Right lobe of liver (tissue), 6 donors: Measurements from ENCODE around the gene SRD5A1. TPM values are rescaled to one million over a fixed set of nuclear protein-coding genes. Genes with fewer than 3 reads are reported as not detected.

Experiments
- ATAC-seq, 4 donors: fragments of 200-7000 bp; cut with Tn5 transposase; one replicate each; pipeline ENCODE4 v1.9.1; 2020; ENCODE audit warnings: mild to moderate bottlenecking in 4 of 4, moderate library complexity in 4 of 4
- DNase-seq, 3 donors: peaks; one replicate each; pipeline ENCODE4 v3.0.0-alpha.2; 2020
- H3K27ac ChIP-seq, 3 donors: fragments of 200-600 bp; one replicate each; pipeline ENCODE4 v1.8.0; 2022
- H3K27me3 ChIP-seq, 2 donors: fragments of 200-600 bp; one replicate each; pipeline ENCODE4 v1.8.0; 2022
- H3K36me3 ChIP-seq, 4 donors: fragments of 200-600 bp; sonication (generic) in 1 of 4; one replicate each; pipeline versions ENCODE4 v1.5.1 to v1.8.0; 2017 to 2022; ENCODE audit warnings: control low read depth in 1 of 4
- H3K4me1 ChIP-seq, 4 donors: fragments of 200-600 bp; sonication (generic) in 1 of 4; one replicate each; pipeline versions ENCODE4 v1.5.1 to v1.8.0; 2017 to 2022; ENCODE audit warnings: control low read depth in 1 of 4
- H3K4me3 ChIP-seq, 3 donors: fragments of 200-600 bp; one replicate each; pipeline ENCODE4 v1.8.0; 2022
- H3K9me3 ChIP-seq, 4 donors: fragments of 200-600 bp; sonication (generic) in 1 of 4; one replicate each; pipeline versions ENCODE4 v1.5.1 to v1.8.0; 2017 to 2022; ENCODE audit warnings: control low read depth in 1 of 4
- CTCF ChIP-seq, 4 donors: fragments of 200-600 bp in 3 of 4; fragments of 450-650 bp in 1 of 4; IDR thresholded peaks; one replicate each; pipeline versions ENCODE4 v1.5.1 to v1.8.0; 2016 to 2022; ENCODE audit warnings: antibody characterized with exemption in 4 of 4, mild to moderate bottlenecking in 2 of 4
- POLR2A ChIP-seq: fragments of 450-650 bp; IDR thresholded peaks from one replicate; pipeline ENCODE4 v1.6.1; 2017; ENCODE audit warnings: antibody characterized with exemption, mild to moderate bottlenecking
- WGBS: methylation state at CpG from one replicate; pipeline ENCODE4 v1.1.6; 2018; ENCODE audit warnings: low coverage, low lambda C conversion rate; ENCODE audit not compliant: insufficient coverage; ENCODE audit errors: missing lambda C conversion rate; 5-methylcytosine and 5-hydroxymethylcytosine counted together
- intact Hi-C, 2 donors: fragments of 100-400 bp; cut with DNase I; formaldehyde crosslinking; loops; one replicate each; pipeline versions ENCODE4 v1.11.2 to v1.14.1; 2022
- total RNA-seq, 6 experiments: library from RNA; depleted of rRNA in 2 of 6; stranded (reverse); fragments of >200 nt in 2 of 6; fragmentation: NEBNext Ultra II Directional in 3 of 6; extraction: Animal tissue kit (Norgen Biotek cat#: 25700) in 3 of 6; gene quantifications; one replicate each; pipeline versions ENCODE4 v1.1.0 to v1.2.4, GENCODE V29; 2016 to 2023
- donor health status: DM: no; HTN: yes; CAD: no.
- donor health status: DM: no; HTN: no; CAD: no.
- donor health status: DM: no; HTN: no; CAD: no.
- donor health status: DM: no; HTN: yes; CAD: no.
- donor health status: DM: no; HTN: yes; CAD: no.

Gene SRD5A1
- total RNA-seq, 6 experiments from 2014 or later: 13.5 to 87.6 (median 52.2) TPM

GRCh38 chr5:6607559-6607936 lies 25.7 kb upstream of the SRD5A1 start:
- intact Hi-C loops: no loop called here
- ATAC-seq: no peak

GRCh38 chr5:6608016-6608415 lies 25.2 kb upstream of the SRD5A1 start:
- no peak for TF ChIP-seq POLR2A
- no peak for TF ChIP-seq CTCF (IDR thresholded peaks at IDR 0.05)
- Histone ChIP-seq H3K27ac (peak overlapping the region in 2 of 3 donors; percentile 1 to 54), H3K4me1 (peaks cover 0 to 23% (median 6%) of the 10 kb centered on the region in 4 donors), H3K9me3 (no peaks in the 10 kb centered on the region), H3K4me3 (no peak overlapping the region), H3K36me3 (peaks cover 5 to 76% (median 22%) of the 10 kb centered on the region in 4 donors), H3K27me3 (no peaks in the 10 kb centered on the region)
- intact Hi-C loops: no loop called here
- ATAC-seq (no peak), DNase-seq (no peak)
- 93% methylated on average over 3 of the region's 3 CpGs for WGBS

More at GRCh38 chr5:6607559-6607936, 25.7 kb upstream of the SRD5A1 start:
- Histone ChIP-seq H3K4me1 (peaks cover 0 to 25% (median 6%) of the 10 kb centered on the region in 4 donors), H3K36me3 (peaks cover 5 to 80% (median 23%) of the 10 kb centered on the region in 4 donors), H3K9me3 (no peaks in the 10 kb centered on the region), H3K27ac (peak overlapping the region in 2 of 3 donors; percentile 1 to 54), H3K4me3 (no peak overlapping the region), H3K27me3 (no peaks in the 10 kb centered on the region)
- no peak for DNase-seq
- 76% methylated on average over 5 of the region's 5 CpGs for WGBS
- TF ChIP-seq POLR2A: no peak

- H3K4me3 ChIP-seq: no peak overlapping the region
- ATAC-seq (peak in 3 of 4 donors; percentile 53 to 82 (median 65)), DNase-seq (no peak)
- peaks cover 12 to 89% (median 31%) of the 10 kb centered on the region in 4 donors for H3K36me3 ChIP-seq
- H3K27me3 ChIP-seq: no peaks in the 10 kb centered on the region
- intact Hi-C loops: no loop called here
- TF ChIP-seq CTCF (IDR thresholded peaks at IDR 0.05) (no peak), POLR2A (no peak)
- H3K9me3 ChIP-seq: no peaks in the 10 kb centered on the region
- H3K4me1 ChIP-seq: peaks cover 0 to 5% (median 0%) of the 10 kb centered on the region in 4 donors
- 34% methylated on average over 20 of the region's 20 CpGs for WGBS
- no peak overlapping the region for H3K27ac ChIP-seq
Observed at GRCh38 chr5:6611334-6612256, 21.6 kb upstream of the SRD5A1 start.

- DNase-seq (no peak), ATAC-seq (no peak)
- Histone ChIP-seq H3K27ac (no peak overlapping the region), H3K36me3 (peaks cover 6 to 90% (median 36%) of the 10 kb centered on the region in 4 donors), H3K4me3 (no peak overlapping the region), H3K4me1 (peaks cover 0 to 5% (median 0%) of the 10 kb centered on the region in 4 donors), H3K27me3 (no peaks in the 10 kb centered on the region), H3K9me3 (no peaks in the 10 kb centered on the region)
- 93% methylated on average over 6 of the region's 8 CpGs for WGBS
- TF ChIP-seq POLR2A (no peak), CTCF (IDR thresholded peaks at IDR 0.05) (no peak)
- intact Hi-C loops: no loop called here
Observed at GRCh38 chr5:6615034-6615815, 18.0 kb upstream of the SRD5A1 start.
